HepG2 (cell line): ENCODE results near the gene CAPZB. TPM values are rescaled to one million over a fixed set of nuclear protein-coding genes. Genes with fewer than 3 reads are reported as not detected.

Experiments
- ATRX ChIP-seq: sonication (generic); formaldehyde crosslinking; IDR thresholded peaks from 2 replicates; pipeline ENCODE4 v1.4.0; 2020; ENCODE audit warnings: missing genetic modification reagents, borderline replicate concordance
- GZF1 ChIP-seq: sonication (generic); formaldehyde crosslinking; IDR thresholded peaks from 2 replicates; pipeline ENCODE4 v1.5.1; 2020; ENCODE audit warnings: mild to moderate bottlenecking, missing genetic modification reagents
- NFE2 ChIP-seq: sonication (generic); formaldehyde crosslinking; IDR thresholded peaks from 2 replicates; pipeline ENCODE4 v1.4.0; 2020; ENCODE audit warnings: missing genetic modification reagents
- NR3C1 ChIP-seq: sonication (generic); formaldehyde crosslinking; IDR thresholded peaks from 2 replicates; pipeline ENCODE4 v1.4.0; 2020; ENCODE audit warnings: missing genetic modification reagents
- SUZ12 ChIP-seq: fragments of 150-350 bp; IDR thresholded peaks from 2 replicates; pipeline ENCODE4 v1.6.1; 2014; ENCODE audit warnings: low read depth, low read length
- TP53 ChIP-seq: sonication (generic); formaldehyde crosslinking; conservative IDR thresholded peaks from 2 replicates; pipeline ENCODE4 v1.4.0; 2020; ENCODE audit warnings: missing genetic modification reagents
- ZNF709 ChIP-seq: sonication (generic); formaldehyde crosslinking; IDR thresholded peaks from 2 replicates; pipeline ENCODE4 v1.5.0; 2020; ENCODE audit warnings: mild to moderate bottlenecking, missing genetic modification reagents
- polyA plus RNA-seq, 8 experiments: library from polyadenylated mRNA; depleted of rRNA in 3 of 8; stranded (reverse) in 7 of 8; unstranded in 1 of 8; fragments of >200 nt; fragmentation: Illumina TruSeq in 4 of 8; extraction: Trizol in 4 of 8; gene quantifications; 2 replicates each; pipeline versions ENCODE4 v1.2.1 to v1.2.3, GENCODE V29; 2011 to 2016; ENCODE audit warnings: low read depth in 4 of 8, missing spikeins in 1 of 8, mixed read lengths in 1 of 8; ENCODE audit not compliant: insufficient read depth in 1 of 8
- total RNA-seq, 5 experiments: library from RNA; depleted of rRNA; stranded (reverse); fragments of >200 nt; fragmentation: Illumina TruSeq; extraction: Trizol; gene quantifications; 2 replicates each; pipeline ENCODE4 v1.2.3, GENCODE V29; 2016; ENCODE audit warnings: low read depth in 1 of 5
- TF ChIP-seq, protein P1 (sequence below): sonication (generic); formaldehyde crosslinking; IDR thresholded peaks from 2 replicates; pipeline ENCODE4 v1.5.0; 2020; ENCODE audit warnings: mild to moderate bottlenecking, missing genetic modification reagents, moderate library complexity
- TF ChIP-seq, protein P2 (sequence below): sonication (generic); formaldehyde crosslinking; IDR thresholded peaks from 2 replicates; pipeline ENCODE4 v1.4.0; 2020; ENCODE audit warnings: mild to moderate bottlenecking, missing genetic modification reagents
- TF ChIP-seq, protein P3 (sequence below): sonication (generic); formaldehyde crosslinking; IDR thresholded peaks from 2 replicates; pipeline ENCODE4 v1.5.0; 2020; ENCODE audit warnings: missing genetic modification reagents, mild to moderate bottlenecking, borderline replicate concordance
- TF ChIP-seq, protein P4 (sequence below): sonication (generic); formaldehyde crosslinking; IDR thresholded peaks from 2 replicates; pipeline ENCODE4 v1.4.0; 2020; ENCODE audit warnings: missing genetic modification reagents, borderline replicate concordance
- TF ChIP-seq, protein P5 (sequence below): fragments of 450-650 bp; IDR thresholded peaks from 2 replicates; pipeline ENCODE4 v1.6.1; 2016

Gene CAPZB
- total and polyA plus RNA-seq, 2 of the 13 experiments (the other 11 are each of a cell fraction or from before 2014, with no cell fraction given), result 58.9 to 76.9 TPM

DNA sequence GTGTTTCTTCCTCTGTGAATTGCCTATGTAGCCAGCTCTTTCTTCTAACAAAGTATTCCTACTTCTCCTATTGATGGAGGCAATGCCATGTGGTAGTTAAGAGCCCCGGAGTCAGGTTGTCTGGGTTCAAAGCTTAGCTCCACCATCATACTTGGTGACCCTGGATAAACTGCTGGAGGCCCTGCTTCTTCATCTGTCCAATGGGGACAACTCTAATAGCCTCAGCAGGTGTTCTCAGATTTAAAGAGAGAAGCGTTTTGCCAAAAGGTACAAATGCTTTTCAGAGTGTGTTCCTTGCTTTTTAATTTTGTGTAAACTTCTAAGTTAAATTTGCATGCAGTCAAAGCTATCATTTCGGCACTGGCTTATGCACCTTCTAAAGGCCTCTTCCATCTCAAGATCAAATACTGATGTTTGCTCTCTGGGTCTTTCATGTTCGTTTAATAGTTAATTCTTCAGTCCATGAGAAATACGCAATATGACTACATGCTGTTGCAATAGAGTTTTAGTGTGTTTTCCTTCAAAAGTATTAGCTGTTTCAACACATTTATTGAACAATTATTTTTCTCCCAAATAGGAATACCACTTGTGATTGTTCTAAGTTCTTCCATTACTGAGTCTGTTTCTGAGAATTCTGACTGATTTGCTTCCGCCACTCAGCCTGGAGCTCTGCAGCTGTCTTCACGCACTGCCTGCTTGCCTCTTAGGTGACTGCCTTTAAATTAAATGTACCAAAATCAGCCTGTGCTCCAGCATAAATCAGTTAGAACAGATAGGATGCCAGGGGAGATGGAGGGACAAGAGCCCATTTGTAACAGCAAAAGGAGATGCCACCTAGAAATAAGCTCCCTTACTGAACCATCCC is 75.6 kb downstream of the CAPZB start (continued):
- TF ChIP-seq NR3C1 (no peak), ATRX (no peak), GZF1 (CRISPR knock-in tag) (no peak), NFE2 (CRISPR knock-in tag) (no peak), ZNF709 (CRISPR knock-in tag) (no peak), SUZ12 (no peak), TP53 (no peak)
- TF ChIP-seq, protein P1, sequence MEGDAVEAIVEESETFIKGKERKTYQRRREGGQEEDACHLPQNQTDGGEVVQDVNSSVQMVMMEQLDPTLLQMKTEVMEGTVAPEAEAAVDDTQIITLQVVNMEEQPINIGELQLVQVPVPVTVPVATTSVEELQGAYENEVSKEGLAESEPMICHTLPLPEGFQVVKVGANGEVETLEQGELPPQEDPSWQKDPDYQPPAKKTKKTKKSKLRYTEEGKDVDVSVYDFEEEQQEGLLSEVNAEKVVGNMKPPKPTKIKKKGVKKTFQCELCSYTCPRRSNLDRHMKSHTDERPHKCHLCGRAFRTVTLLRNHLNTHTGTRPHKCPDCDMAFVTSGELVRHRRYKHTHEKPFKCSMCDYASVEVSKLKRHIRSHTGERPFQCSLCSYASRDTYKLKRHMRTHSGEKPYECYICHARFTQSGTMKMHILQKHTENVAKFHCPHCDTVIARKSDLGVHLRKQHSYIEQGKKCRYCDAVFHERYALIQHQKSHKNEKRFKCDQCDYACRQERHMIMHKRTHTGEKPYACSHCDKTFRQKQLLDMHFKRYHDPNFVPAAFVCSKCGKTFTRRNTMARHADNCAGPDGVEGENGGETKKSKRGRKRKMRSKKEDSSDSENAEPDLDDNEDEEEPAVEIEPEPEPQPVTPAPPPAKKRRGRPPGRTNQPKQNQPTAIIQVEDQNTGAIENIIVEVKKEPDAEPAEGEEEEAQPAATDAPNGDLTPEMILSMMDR (CRISPR knock-in tag), result no peak
- TF ChIP-seq, protein P2, sequence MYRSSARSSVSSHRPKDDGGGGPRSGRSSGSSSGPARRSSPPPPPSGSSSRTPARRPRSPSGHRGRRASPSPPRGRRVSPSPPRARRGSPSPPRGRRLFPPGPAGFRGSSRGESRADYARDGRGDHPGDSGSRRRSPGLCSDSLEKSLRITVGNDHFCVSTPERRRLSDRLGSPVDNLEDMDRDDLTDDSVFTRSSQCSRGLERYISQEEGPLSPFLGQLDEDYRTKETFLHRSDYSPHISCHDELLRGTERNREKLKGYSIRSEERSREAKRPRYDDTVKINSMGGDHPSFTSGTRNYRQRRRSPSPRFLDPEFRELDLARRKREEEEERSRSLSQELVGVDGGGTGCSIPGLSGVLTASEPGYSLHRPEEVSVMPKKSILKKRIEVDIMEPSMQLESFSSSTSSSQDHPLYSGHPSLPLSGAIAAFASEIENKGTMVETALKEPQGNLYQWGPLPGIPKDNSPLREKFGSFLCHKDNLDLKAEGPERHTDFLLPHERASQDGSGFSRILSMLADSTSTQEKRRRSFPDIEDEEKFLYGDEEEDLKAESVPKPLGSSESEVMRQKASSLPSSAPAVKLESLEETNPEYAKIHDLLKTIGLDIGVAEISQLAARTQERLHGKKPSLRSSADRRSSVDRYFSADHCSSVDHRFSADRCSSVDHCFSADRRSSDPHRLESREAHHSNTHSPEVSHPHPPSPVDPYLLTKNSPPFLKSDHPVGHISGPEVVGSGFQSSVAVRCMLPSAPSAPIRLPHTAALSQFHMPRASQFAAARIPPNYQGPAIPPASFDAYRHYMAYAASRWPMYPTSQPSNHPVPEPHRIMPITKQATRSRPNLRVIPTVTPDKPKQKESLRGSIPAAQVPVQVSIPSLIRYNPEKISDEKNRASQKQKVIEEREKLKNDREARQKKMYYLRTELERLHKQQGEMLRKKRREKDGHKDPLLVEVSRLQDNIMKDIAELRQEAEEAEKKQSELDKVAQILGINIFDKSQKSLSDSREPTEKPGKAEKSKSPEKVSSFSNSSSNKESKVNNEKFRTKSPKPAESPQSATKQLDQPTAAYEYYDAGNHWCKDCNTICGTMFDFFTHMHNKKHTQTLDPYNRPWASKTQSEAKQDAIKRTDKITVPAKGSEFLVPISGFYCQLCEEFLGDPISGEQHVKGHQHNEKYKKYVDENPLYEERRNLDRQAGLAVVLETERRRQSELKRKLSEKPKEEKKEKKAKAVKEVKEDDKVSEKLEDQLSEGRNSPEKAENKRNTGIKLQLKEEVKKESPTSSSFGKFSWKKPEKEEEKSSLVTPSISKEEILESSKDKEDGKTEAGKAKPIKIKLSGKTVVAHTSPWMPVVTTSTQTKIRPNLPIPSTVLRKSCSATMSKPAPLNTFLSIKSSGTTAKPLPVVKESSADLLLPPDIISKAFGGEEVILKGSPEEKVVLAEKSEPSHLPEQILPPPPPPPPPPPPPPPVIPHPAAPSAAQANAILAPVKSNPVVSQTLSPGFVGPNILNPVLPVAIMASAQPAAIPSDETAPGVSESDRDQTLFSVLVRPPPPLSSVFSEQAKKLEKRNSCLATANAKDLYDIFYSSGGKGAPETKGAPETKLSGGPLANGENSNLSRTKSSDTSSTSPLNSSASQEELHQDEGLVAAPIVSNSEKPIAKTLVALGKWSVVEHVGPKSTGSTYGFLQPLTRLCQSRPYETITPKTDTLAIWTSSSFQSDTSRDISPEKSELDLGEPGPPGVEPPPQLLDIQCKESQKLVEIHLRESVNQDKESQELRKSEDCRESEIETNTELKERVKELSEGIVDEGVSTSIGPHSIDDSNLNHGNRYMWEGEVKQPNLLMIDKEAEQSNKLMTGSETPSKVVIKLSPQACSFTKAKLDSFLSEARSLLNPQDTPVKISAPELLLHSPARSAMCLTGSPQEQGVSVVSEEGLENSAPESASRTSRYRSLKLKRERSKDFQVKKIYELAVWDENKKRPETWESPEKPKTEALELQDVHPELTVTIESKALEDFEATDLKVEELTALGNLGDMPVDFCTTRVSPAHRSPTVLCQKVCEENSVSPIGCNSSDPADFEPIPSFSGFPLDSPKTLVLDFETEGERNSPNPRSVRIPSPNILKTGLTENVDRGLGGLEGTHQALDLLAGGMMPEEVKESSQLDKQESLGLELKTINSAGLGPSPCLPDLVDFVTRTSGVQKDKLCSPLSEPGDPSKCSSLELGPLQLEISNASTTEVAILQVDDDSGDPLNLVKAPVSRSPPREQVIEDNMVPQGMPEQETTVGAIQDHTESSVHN (CRISPR knock-in tag), result no peak
- TF ChIP-seq, protein P3, sequence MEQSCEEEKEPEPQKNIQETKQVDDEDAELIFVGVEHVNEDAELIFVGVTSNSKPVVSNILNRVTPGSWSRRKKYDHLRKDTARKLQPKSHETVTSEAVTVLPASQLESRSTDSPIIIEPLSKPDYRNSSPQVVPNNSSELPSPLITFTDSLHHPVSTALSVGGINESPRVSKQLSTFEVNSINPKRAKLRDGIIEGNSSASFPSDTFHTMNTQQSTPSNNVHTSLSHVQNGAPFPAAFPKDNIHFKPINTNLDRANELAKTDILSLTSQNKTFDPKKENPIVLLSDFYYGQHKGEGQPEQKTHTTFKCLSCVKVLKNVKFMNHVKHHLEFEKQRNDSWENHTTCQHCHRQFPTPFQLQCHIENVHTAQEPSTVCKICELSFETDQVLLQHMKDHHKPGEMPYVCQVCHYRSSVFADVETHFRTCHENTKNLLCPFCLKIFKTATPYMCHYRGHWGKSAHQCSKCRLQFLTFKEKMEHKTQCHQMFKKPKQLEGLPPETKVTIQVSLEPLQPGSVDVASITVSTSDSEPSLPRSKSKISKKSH (CRISPR knock-in tag), result no peak
- TF ChIP-seq, protein P4, sequence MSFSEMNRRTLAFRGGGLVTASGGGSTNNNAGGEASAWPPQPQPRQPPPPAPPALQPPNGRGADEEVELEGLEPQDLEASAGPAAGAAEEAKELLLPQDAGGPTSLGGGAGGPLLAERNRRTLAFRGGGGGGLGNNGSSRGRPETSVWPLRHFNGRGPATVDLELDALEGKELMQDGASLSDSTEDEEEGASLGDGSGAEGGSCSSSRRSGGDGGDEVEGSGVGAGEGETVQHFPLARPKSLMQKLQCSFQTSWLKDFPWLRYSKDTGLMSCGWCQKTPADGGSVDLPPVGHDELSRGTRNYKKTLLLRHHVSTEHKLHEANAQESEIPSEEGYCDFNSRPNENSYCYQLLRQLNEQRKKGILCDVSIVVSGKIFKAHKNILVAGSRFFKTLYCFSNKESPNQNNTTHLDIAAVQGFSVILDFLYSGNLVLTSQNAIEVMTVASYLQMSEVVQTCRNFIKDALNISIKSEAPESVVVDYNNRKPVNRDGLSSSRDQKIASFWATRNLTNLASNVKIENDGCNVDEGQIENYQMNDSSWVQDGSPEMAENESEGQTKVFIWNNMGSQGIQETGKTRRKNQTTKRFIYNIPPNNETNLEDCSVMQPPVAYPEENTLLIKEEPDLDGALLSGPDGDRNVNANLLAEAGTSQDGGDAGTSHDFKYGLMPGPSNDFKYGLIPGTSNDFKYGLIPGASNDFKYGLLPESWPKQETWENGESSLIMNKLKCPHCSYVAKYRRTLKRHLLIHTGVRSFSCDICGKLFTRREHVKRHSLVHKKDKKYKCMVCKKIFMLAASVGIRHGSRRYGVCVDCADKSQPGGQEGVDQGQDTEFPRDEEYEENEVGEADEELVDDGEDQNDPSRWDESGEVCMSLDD (CRISPR knock-in tag), result no peak
- TF ChIP-seq, protein P5, sequence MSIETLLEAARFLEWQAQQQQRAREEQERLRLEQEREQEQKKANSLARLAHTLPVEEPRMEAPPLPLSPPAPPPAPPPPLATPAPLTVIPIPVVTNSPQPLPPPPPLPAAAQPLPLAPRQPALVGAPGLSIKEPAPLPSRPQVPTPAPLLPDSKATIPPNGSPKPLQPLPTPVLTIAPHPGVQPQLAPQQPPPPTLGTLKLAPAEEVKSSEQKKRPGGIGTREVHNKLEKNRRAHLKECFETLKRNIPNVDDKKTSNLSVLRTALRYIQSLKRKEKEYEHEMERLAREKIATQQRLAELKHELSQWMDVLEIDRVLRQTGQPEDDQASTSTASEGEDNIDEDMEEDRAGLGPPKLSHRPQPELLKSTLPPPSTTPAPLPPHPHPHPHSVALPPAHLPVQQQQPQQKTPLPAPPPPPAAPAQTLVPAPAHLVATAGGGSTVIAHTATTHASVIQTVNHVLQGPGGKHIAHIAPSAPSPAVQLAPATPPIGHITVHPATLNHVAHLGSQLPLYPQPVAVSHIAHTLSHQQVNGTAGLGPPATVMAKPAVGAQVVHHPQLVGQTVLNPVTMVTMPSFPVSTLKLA, result no peak
